DND-41 (cell line): Measurements from ENCODE around the gene LSP1.

Experiments used
- ATAC-seq: fragments of 200-7000 bp; cut with Tn5 transposase; 3 replicates; pipeline ENCODE4 v1.9.1; 2021; ENCODE audit warnings: low read depth; ENCODE audit not compliant: insufficient read depth
- DNase-seq: peaks from one replicate; pipeline ENCODE4 v3.0.0-alpha.2; 2020
- H2AFZ ChIP-seq: 2 replicates; pipeline ENCODE4 v1.6.0; 2012; ENCODE audit warnings: low read depth, low read length
- H3K27ac ChIP-seq: 2 replicates; pipeline ENCODE4 v1.5.1; 2012; ENCODE audit warnings: low read length, inconsistent platforms
- H3K27me3 ChIP-seq: fragments of 200-600 bp; sonication (generic); 2 replicates; pipeline ENCODE4 v1.6.0; 2012; ENCODE audit warnings: low read length, mild to moderate bottlenecking, inconsistent platforms; ENCODE audit not compliant: insufficient read depth, poor library complexity
- H3K36me3 ChIP-seq: 2 replicates; pipeline ENCODE4 v1.5.1; 2012; ENCODE audit warnings: low read length, inconsistent platforms; ENCODE audit not compliant: insufficient read depth
- H3K4me1 ChIP-seq: 2 replicates; pipeline ENCODE4 v1.5.1; 2012; ENCODE audit warnings: mild to moderate bottlenecking, low read length; ENCODE audit not compliant: insufficient read depth
- H3K4me2 ChIP-seq: 2 replicates; pipeline ENCODE4 v1.6.0; 2012; ENCODE audit warnings: mild to moderate bottlenecking, moderate library complexity, low read length, inconsistent platforms; ENCODE audit not compliant: insufficient read depth
- H3K4me3 ChIP-seq, 2 experiments: fragments of 200-600 bp in 1 of 2; shearing (Covaris generic) in 1 of 2; 2 replicates each; pipeline ENCODE4 v1.5.1; 2012 to 2016; ENCODE audit warnings: inconsistent platforms in 2 of 2, low read length in 2 of 2, mild to moderate bottlenecking in 2 of 2, low read depth in 1 of 2, moderate library complexity in 1 of 2
- H3K79me2 ChIP-seq: 2 replicates; pipeline ENCODE4 v1.6.0; 2012; ENCODE audit warnings: low read length, inconsistent platforms; ENCODE audit not compliant: insufficient read depth
- H3K9ac ChIP-seq: 2 replicates; pipeline ENCODE4 v1.6.0; 2012; ENCODE audit warnings: low read depth, mild to moderate bottlenecking, inconsistent platforms, low read length, moderate library complexity
- H3K9me3 ChIP-seq: 2 replicates; pipeline ENCODE4 v1.5.1; 2012; ENCODE audit warnings: low read length, moderate library complexity, mild to moderate bottlenecking, inconsistent platforms; ENCODE audit not compliant: insufficient read depth, severe bottlenecking
- H4K20me1 ChIP-seq: 2 replicates; pipeline ENCODE4 v1.6.0; 2012; ENCODE audit warnings: low read length; ENCODE audit not compliant: insufficient read depth
- EZH2 ChIP-seq: IDR thresholded peaks from 3 replicates; pipeline ENCODE4 v1.6.1; 2012; ENCODE audit warnings: borderline replicate concordance, low read depth, mild to moderate bottlenecking, moderate library complexity, low read length, inconsistent platforms; ENCODE audit not compliant: severe bottlenecking
- TF ChIP-seq, protein P1 (sequence below): IDR thresholded peaks from 2 replicates; pipeline ENCODE4 v1.5.1; 2012; ENCODE audit warnings: borderline replicate concordance, low read length, moderate library complexity, mild to moderate bottlenecking; ENCODE audit not compliant: poor library complexity, severe bottlenecking; ENCODE audit errors: extremely low read depth

LSP1 gene

DNA sequence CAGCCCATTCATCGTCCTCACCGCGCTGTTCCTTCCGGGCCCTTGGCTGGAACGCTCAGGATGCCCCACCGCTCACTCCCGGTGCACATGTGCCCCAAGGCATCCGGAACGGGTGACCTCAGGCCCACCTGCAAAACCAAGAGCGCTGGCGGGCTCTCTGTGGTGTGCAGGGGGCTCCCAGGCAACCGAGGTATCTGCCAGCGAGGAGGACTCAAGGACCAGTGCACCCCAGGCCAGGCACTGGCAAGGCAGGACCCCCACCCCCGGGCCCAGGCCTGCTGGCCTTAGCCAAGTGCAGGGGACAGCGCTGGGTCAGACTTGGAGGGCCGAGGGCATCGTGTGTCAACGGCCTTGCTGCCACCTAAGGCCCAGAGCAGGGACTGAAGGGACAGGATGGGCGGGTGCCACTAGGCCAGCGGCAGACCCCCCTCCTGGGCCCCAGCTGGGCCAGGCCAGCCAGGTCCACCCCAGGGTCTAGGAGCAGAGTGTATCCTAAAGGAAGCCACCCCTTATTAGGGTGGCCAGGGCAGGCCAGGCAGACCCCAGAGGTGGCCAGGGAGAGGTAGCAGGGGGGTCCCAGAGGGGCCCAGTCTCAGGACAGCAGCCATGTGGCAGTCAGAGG is 75.1 kb downstream of the LSP1 start:
- Histone ChIP-seq H3K4me3 (no peak overlapping the region), H3K9me3 (no peaks in the 10 kb centered on the region), H3K9ac (no peak overlapping the region), H3K4me1 (peaks cover 4% of the 10 kb centered on the region; the same call in 1 of the 2 replicates), H3K27ac (no peak overlapping the region), H2AFZ (no peak overlapping the region), H3K36me3 (no peaks in the 10 kb centered on the region), H3K79me2 (no peaks in the 10 kb centered on the region), H4K20me1 (no peaks in the 10 kb centered on the region), H3K4me2 (no peak overlapping the region), H3K27me3 (no peaks in the 10 kb centered on the region)
- TF ChIP-seq EZH2 = no peak
- TF ChIP-seq, protein P1, sequence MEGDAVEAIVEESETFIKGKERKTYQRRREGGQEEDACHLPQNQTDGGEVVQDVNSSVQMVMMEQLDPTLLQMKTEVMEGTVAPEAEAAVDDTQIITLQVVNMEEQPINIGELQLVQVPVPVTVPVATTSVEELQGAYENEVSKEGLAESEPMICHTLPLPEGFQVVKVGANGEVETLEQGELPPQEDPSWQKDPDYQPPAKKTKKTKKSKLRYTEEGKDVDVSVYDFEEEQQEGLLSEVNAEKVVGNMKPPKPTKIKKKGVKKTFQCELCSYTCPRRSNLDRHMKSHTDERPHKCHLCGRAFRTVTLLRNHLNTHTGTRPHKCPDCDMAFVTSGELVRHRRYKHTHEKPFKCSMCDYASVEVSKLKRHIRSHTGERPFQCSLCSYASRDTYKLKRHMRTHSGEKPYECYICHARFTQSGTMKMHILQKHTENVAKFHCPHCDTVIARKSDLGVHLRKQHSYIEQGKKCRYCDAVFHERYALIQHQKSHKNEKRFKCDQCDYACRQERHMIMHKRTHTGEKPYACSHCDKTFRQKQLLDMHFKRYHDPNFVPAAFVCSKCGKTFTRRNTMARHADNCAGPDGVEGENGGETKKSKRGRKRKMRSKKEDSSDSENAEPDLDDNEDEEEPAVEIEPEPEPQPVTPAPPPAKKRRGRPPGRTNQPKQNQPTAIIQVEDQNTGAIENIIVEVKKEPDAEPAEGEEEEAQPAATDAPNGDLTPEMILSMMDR = no peak
- ATAC-seq (no peak), DNase-seq (no peak)

DNA sequence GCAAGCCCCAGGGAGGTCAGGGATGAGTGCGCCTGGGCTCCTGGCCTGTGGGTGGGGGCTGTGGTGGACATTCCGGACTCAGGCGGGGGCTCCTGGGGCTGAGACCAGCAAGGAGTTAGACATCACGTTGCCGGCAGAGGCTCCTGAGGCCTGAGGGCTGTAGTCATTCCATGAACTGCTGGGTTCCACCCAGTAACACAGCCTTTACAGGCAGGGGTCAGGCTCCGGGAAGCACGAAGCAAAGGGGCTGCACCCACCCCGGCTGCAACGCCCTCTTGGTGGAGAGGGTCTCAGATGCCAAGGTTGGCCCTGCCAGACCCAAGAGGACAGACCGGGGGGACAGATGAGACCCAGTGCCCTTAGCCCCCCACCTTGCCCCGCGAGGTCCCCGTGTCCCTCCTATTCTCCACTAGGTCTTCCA is 75.6 kb downstream of the LSP1 start:
- Histone ChIP-seq H3K9ac (no peak overlapping the region), H3K4me2 (no peak overlapping the region), H4K20me1 (no peaks in the 10 kb centered on the region), H3K27me3 (no peaks in the 10 kb centered on the region), H3K4me1 (0 out of 2 replicates have a peak, but pooled peaks cover 2% of the 10 kb centered on the region), H3K79me2 (no peaks in the 10 kb centered on the region), H2AFZ (no peak overlapping the region), H3K4me3 (no peak overlapping the region), H3K36me3 (no peaks in the 10 kb centered on the region), H3K9me3 (no peaks in the 10 kb centered on the region), H3K27ac (no peak overlapping the region)
- DNase-seq (no peak), ATAC-seq (no peak)
- no peak for TF ChIP-seq EZH2

DNA sequence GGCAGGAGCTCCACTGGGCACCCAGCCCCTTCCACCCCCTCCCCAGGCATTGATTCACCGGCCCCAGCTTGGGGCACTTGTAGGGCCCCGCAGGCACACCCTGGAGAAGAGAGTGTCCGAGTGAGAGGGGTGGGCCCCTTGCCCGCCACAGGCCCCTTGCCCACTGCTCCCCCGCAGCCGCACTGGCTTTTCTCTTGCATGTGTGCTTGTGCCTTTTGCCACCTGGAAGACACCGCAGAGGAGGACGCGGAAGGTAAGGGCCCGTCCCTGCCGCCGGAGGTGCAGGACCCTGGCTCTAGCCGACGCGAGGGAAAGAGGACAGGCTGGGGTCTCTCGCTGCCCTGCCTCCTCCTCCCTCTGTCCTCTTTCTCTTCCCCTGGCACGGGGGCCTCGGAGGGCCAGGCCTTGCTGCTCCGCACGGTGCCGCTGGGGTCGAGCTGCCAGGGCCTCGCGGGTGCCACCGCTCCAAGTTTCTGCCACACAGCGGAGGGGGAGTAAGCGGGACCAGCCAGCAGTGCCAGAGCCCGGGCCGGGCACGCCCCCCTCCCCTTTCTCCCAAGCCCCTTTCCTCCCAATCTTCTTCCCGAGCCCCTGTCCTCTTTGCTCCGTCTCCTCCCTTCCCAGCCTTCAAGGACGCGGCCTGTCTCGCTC is 76.1 kb downstream of the LSP1 start:
- Histone ChIP-seq H3K9me3 (no peaks in the 10 kb centered on the region), H3K4me1 (0 out of 2 replicates have a peak, but pooled peaks cover 2% of the 10 kb centered on the region), H3K36me3 (no peaks in the 10 kb centered on the region), H3K27me3 (no peaks in the 10 kb centered on the region), H3K4me3 (no peak overlapping the region), H3K79me2 (no peaks in the 10 kb centered on the region), H3K9ac (no peak overlapping the region), H2AFZ (no peak overlapping the region), H3K4me2 (no peak overlapping the region), H3K27ac (no peak overlapping the region), H4K20me1 (no peaks in the 10 kb centered on the region)
- ATAC-seq (no peak), DNase-seq (no peak)
- no peak for TF ChIP-seq EZH2
- TF ChIP-seq, protein P1 = no peak
